Endothelial cell of umbilical vein (primary cell): ENCODE results near the gene IL36RN. TPM values are rescaled to one million over a fixed set of nuclear protein-coding genes. Genes with fewer than 3 reads are reported as not detected.

Experiments
- BruUV-seq: library from RNA; stranded (reverse); fragments of 400-500 nt; replicated peaks from 2 replicates; lab custom pipeline; 2021; lab: Mats Ljungman, UMichigan
- CTCF ChIA-PET: fragments of 300-600, 350-600 bp; sonication (Branson Sonifier 250); formaldehyde crosslinking; loops from one replicate; lab custom pipeline; 2021; ENCODE audit warnings: antibody characterized with exemption, inconsistent platforms; lab: Charles Lee
- POLR2A ChIA-PET: fragments of 300-600, 350-600 bp; sonication (Branson Sonifier 250); formaldehyde crosslinking; loops from one replicate; lab custom pipeline; 2021; ENCODE audit warnings: antibody characterized with exemption, inconsistent platforms; lab: Charles Lee
- DNase-seq: peaks from one replicate; pipeline ENCODE4 v3.0.0-alpha.2; 2011; ENCODE audit warnings: low read depth, low spot score
- FAIRE-seq: peaks from 2 replicates; lab custom pipeline; 2011; peaks lifted over from hg19 to GRCh38; lab: Jason Lieb, UNC
- H2AFZ ChIP-seq: 2 replicates; pipeline ENCODE4 v1.6.0; 2012; ENCODE audit warnings: low read depth, low read length, control low read depth, inconsistent platforms
- H3K27ac ChIP-seq: 2 replicates; pipeline ENCODE4 v1.5.1; 2011; ENCODE audit warnings: low read depth, mild to moderate bottlenecking, control low read depth, low read length, moderate library complexity; ENCODE audit not compliant: insufficient read depth
- H3K27me3 ChIP-seq, 2 experiments: 2 replicates each; pipeline versions ENCODE4 v1.6.0 to v1.6.1; 2011; ENCODE audit warnings: low read length in 2 of 2, mixed read lengths in 1 of 2; ENCODE audit not compliant: control insufficient read depth in 2 of 2, insufficient read depth in 2 of 2
- H3K36me3 ChIP-seq, 2 experiments: 2 replicates in 1 of 2; 3 replicates in 1 of 2; pipeline ENCODE4 v1.5.1; 2011; ENCODE audit warnings: low read length in 2 of 2, mild to moderate bottlenecking in 1 of 2, moderate library complexity in 1 of 2; ENCODE audit not compliant: control insufficient read depth in 2 of 2, insufficient read depth in 2 of 2; ENCODE audit errors: extremely low read depth in 1 of 2
- H3K4me1 ChIP-seq: 3 replicates; pipeline ENCODE4 v1.5.1; 2011; ENCODE audit warnings: mild to moderate bottlenecking, low read length; ENCODE audit not compliant: control insufficient read depth, insufficient read depth; ENCODE audit errors: extremely low read depth
- H3K4me2 ChIP-seq: 2 replicates; pipeline ENCODE4 v1.6.1; 2011; ENCODE audit warnings: low read length, control low read depth, mixed read lengths; ENCODE audit not compliant: insufficient read depth
- H3K4me3 ChIP-seq, 3 experiments: fragments of 200-600 bp in 1 of 3; sonication (generic), shearing (Covaris generic) in 1 of 3; replicated peaks in 1 of 3; 2 replicates each; pipeline ENCODE4 v1.5.1; 2011 to 2016; ENCODE audit warnings: control low read depth in 3 of 3, low read length in 3 of 3, mild to moderate bottlenecking in 2 of 3, inconsistent platforms in 1 of 3, low read depth in 1 of 3, moderate library complexity in 1 of 3; ENCODE audit not compliant: insufficient read depth in 1 of 3
- H3K79me2 ChIP-seq: 2 replicates; pipeline ENCODE4 v1.6.0; 2012; ENCODE audit warnings: low read length, inconsistent platforms; ENCODE audit not compliant: control insufficient read depth, insufficient read depth
- H3K9ac ChIP-seq: replicated peaks from 2 replicates; pipeline ENCODE3; 2011; ENCODE audit warnings: low read length, control low read depth; ENCODE audit not compliant: insufficient read depth; ENCODE audit errors: extremely low read depth
- H3K9me1 ChIP-seq: replicated peaks from 3 replicates; pipeline ENCODE4 v1.6.0; 2011; ENCODE audit warnings: mild to moderate bottlenecking, low read length; ENCODE audit not compliant: control insufficient read depth, insufficient read depth; ENCODE audit errors: extremely low read depth
- H3K9me3 ChIP-seq: replicated peaks from 2 replicates; pipeline ENCODE4 v1.5.1; 2012; ENCODE audit warnings: low read length, inconsistent platforms; ENCODE audit not compliant: control insufficient read depth, insufficient read depth
- H4K20me1 ChIP-seq: replicated peaks from 2 replicates; pipeline ENCODE3; 2011; ENCODE audit warnings: mild to moderate bottlenecking, low read length; ENCODE audit not compliant: control insufficient read depth, insufficient read depth; ENCODE audit errors: extremely low read depth
- EZH2 ChIP-seq: IDR thresholded peaks from 2 replicates; pipeline ENCODE4 v1.6.1; 2012; ENCODE audit warnings: borderline replicate concordance, low read depth, mild to moderate bottlenecking, moderate library complexity, low read length, inconsistent platforms; ENCODE audit not compliant: severe bottlenecking
- FOS ChIP-seq: IDR thresholded peaks from 2 replicates; pipeline ENCODE4 v1.6.1; 2011; ENCODE audit warnings: mild to moderate bottlenecking, low read length, moderate library complexity, borderline replicate concordance; ENCODE audit not compliant: insufficient read depth
- GATA2 ChIP-seq: IDR thresholded peaks from 2 replicates; pipeline ENCODE4 v1.7.0; 2011; ENCODE audit warnings: low read depth, mild to moderate bottlenecking, moderate library complexity, mixed read lengths, low read length; ENCODE audit not compliant: insufficient read length, insufficient read depth
- JUN ChIP-seq: IDR thresholded peaks from 2 replicates; pipeline ENCODE4 v1.6.1; 2011; ENCODE audit warnings: borderline replicate concordance, low read depth; ENCODE audit not compliant: insufficient read length, insufficient read depth
- MYC ChIP-seq: IDR thresholded peaks from one replicate; pipeline ENCODE4 v1.6.1; 2011; ENCODE audit warnings: mild to moderate bottlenecking, low read depth, low read length
- POLR2A ChIP-seq: IDR thresholded peaks from 2 replicates; pipeline ENCODE4 v1.6.1; 2012; ENCODE audit warnings: low read depth, mild to moderate bottlenecking, control low read depth, low read length
- POLR2AphosphoS5 ChIP-seq: IDR thresholded peaks from 2 replicates; pipeline ENCODE4 v1.6.1; 2012; ENCODE audit warnings: low read depth, mild to moderate bottlenecking, control low read depth, low read length, moderate library complexity; ENCODE audit not compliant: insufficient read depth
- dilution Hi-C: fragments of 300-500 bp; cut with MboI; formaldehyde crosslinking; loops from one replicate; pipeline ENCODE4 v1.15.0; 2019; ENCODE audit warnings: low sequenced_read_pairs; ENCODE audit not compliant: extremely low pct_ligation_motif_present
- intact Hi-C: fragments of 100-400 bp; cut with micrococcal nuclease; formaldehyde crosslinking; loops from one replicate; pipeline ENCODE4 v1.10.0; 2022
- polyA plus RNA-seq, 4 experiments: library from polyadenylated mRNA; depleted of rRNA in 3 of 4; stranded (reverse) in 3 of 4; unstranded in 1 of 4; fragments of >200 nt; gene quantifications; 2 replicates each; pipeline versions ENCODE4 v1.2.1 to v1.2.3, GENCODE V29; 2011 to 2012; ENCODE audit warnings: missing spikeins in 1 of 4
- total RNA-seq: library from RNA; stranded (reverse); gene quantifications from 2 replicates; pipeline ENCODE4 v1.2.3, GENCODE V29; 2021
- TF ChIP-seq, protein P1 (sequence below), 2 donors: IDR thresholded peaks; 1 replicate in 1 of 2; 2 replicates in 1 of 2; pipeline ENCODE4 v1.5.1; 2011; ENCODE audit warnings: low read length in 2 of 2, mild to moderate bottlenecking in 2 of 2, moderate library complexity in 2 of 2, control low read depth in 1 of 2, inconsistent platforms in 1 of 2, low read depth in 1 of 2; ENCODE audit not compliant: insufficient read depth in 1 of 2; ENCODE audit errors: extremely low read depth in 1 of 2
- TF ChIP-seq, protein P2 (sequence below): IDR thresholded peaks from 2 replicates; pipeline ENCODE4 v1.6.1; 2011; ENCODE audit not compliant: insufficient read depth, insufficient read length

The IL36RN gene
- total and polyA plus RNA-seq, 2 donors (not counting 3 experiments of a cell fraction or from before 2014, with no cell fraction given), result not detected

- TF ChIP-seq POLR2AphosphoS5, result no peak
- no peak for TF ChIP-seq POLR2A
- no peak for TF ChIP-seq MYC
- TF ChIP-seq, protein P1, sequence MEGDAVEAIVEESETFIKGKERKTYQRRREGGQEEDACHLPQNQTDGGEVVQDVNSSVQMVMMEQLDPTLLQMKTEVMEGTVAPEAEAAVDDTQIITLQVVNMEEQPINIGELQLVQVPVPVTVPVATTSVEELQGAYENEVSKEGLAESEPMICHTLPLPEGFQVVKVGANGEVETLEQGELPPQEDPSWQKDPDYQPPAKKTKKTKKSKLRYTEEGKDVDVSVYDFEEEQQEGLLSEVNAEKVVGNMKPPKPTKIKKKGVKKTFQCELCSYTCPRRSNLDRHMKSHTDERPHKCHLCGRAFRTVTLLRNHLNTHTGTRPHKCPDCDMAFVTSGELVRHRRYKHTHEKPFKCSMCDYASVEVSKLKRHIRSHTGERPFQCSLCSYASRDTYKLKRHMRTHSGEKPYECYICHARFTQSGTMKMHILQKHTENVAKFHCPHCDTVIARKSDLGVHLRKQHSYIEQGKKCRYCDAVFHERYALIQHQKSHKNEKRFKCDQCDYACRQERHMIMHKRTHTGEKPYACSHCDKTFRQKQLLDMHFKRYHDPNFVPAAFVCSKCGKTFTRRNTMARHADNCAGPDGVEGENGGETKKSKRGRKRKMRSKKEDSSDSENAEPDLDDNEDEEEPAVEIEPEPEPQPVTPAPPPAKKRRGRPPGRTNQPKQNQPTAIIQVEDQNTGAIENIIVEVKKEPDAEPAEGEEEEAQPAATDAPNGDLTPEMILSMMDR (IDR thresholded peaks at IDR 0.05; ENCODE audit: extremely low read depth in 1 of 2, insufficient read depth in 1 of 2, low read depth in 1 of 2, low read length in 2 of 2), result no peak
- no peak for TF ChIP-seq EZH2
- TF ChIP-seq, protein P2, sequence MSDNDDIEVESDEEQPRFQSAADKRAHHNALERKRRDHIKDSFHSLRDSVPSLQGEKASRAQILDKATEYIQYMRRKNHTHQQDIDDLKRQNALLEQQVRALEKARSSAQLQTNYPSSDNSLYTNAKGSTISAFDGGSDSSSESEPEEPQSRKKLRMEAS, result no peak
- no peak for TF ChIP-seq GATA2
- TF ChIP-seq FOS, result no peak
- TF ChIP-seq JUN, result no peak
- no peak for FAIRE-seq
- ChIA-PET CTCF (interaction anchor here (1.0 kb wide), 2 partner anchors 10 to 69 kb away, joined by 3 read pairs; no protein-coding TSS in a partner anchor), POLR2A (no interaction called here)
- H3K27ac ChIP-seq, result no peak overlapping the region
- no peak overlapping the region for H3K4me3 ChIP-seq
- intact Hi-C loops, result no loop called here
- H3K4me1 ChIP-seq, result no peaks in the 10 kb centered on the region
- H2AFZ ChIP-seq, result no peak overlapping the region
- no peaks in the 10 kb centered on the region for H3K36me3 ChIP-seq
- no peaks in the 10 kb centered on the region for H3K9me1 ChIP-seq
- DNase-seq, result no peak
- no peaks in the 10 kb centered on the region for H4K20me1 ChIP-seq
- BruUV-seq, result no TSS peak
- dilution Hi-C loops, result no loop called here
- H3K9me3 ChIP-seq, result no peaks in the 10 kb centered on the region
- H3K27me3 ChIP-seq, result peaks cover 1 to 13% of the 10 kb centered on the region in 2 experiments
- H3K4me2 ChIP-seq, result no peak overlapping the region
- H3K79me2 ChIP-seq, result no peaks in the 10 kb centered on the region
- no peak overlapping the region for H3K9ac ChIP-seq
These were observed 30.9 kb upstream of the IL36RN start for GRCh38 chr2:113028112-113028511.
